GM18517 (cell line): ENCODE measurements around the gene USP40.

Experiments
- ATAC-seq: cut with Tn5 transposase; IDR thresholded peaks from one replicate; pipeline ENCODE4 v1.9.1; 2021; ENCODE audit warnings: mild to moderate bottlenecking, moderate library complexity; ENCODE audit not compliant: unreplicated experiment

Gene USP40

GRCh38 chr2:233430081-233430480 is 136.5 kb downstream of the USP40 start:
- no peak for ATAC-seq

DNA sequence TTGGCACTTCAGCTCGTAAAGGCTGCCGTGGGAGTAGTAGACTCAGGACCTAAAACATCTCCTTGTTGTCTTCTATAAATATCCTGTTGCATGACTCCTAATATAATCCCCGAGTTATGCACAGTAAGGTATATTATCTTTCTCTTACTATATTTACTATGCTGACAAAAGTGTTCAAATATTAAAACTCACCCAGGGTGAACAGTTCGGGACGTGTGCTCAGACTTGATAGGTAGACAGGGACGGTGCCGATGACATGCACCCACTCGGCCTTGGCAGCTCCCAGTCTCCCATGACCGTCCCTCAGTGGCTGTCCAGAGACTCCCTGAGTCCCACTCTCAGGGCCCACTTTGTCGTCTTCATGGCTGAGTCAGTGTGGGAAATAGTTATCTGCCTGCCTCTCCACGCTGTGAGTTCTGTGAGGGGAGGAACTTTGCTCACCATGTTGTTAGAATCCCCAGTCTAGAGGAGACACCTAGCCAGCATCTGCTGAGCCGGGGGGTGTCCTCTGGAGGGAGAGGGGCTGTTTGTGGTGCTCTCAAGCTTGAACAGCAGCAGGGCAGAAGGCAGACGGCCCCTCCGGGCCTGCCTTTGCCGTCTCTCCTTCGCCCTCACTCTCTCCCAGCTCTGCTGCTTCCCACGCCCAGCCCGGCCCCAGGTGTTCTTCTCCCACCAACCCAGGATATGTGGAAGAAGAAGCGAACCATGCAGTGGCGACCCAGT is 137.2 kb downstream of the USP40 start:
- ATAC-seq, result no peak

DNA sequence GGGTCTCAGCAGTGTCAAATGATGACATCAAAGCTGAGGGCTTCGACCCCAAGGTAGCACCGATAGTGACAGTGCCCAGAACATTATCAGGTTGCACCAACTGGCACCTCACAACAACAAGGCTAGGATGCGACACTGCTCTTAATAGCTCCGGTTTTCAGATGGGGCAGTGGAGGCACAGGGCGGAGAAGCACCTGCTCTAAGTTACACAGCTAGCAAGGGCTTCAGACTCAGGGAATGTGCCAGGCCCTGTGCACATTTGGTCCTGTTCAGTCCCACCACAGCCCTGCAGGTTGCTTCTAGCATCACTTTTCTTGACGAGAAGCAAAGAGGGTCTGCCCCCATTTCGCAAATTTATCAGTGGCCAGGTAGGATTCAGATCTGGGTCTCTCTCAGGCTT is 138.1 kb downstream of the USP40 start:
- no peak for ATAC-seq

DNA sequence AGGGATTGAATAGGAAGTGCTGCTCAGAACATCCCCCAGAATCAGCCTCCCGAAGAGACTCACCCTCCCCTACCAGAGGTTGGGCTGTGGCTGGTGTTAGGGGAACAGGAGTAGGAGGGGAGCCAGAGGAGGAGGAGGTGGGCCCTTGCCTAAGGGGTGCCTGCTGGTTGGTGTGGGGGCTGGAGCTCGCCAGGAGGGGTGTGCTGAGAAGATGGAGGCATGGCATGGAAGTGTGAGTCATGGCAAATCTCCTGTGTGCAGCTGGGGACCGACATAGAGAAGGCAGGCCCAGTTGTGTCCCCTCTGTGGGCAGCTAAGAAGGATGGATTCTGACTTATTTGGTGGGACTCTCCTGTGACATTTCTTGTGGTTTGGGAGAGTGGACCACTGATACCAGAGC is 138.6 kb downstream of the USP40 start:
- ATAC-seq, result no peak

DNA sequence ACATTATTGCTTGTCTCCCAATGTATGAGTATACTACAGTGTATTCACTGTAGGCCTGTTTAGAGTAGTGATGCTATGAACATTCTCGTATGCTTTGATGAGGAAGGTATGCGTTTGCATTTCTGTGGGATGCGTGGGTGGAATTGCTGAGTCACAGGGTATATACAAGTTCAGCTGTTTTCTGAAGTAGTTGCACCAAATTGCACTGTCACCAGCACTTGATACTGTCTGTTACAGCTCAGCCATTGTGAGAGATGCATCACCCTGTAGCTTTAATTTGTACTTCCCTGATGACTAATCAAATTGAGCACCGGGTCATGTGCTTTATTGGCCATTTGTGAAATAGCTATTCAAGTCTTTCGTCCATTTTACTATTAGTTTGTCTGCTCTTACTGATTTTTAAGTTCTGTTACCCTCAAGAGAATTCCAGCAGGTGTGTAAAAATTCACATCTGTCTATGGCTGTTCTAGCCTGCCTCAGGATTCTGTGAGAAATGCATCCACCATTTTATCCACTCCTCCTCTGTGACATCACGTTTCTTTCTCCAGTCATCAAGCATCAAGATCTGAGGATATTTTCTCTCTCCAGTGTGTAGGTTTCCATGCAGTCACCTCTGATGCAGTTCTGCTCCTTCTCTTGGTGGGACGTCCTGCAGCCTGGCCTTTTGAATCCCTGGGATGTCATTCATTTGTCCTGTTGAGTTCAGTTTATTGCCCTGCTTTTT is 139.8 kb downstream of the USP40 start:
- ATAC-seq, result no peak
